GM12875 (cell line): ENCODE results near the gene ARRB1.

Experiments used
- H3K4me3 ChIP-seq: one replicate; pipeline ENCODE4 v1.5.1; 2011; ENCODE audit warnings: low read depth, low read length, control low read depth
- CTCF ChIP-seq: IDR thresholded peaks from 2 replicates; pipeline ENCODE4 v1.5.1; 2011; ENCODE audit warnings: low read depth, mild to moderate bottlenecking, control low read depth, inconsistent platforms, low read length, moderate library complexity, borderline replicate concordance; ENCODE audit not compliant: insufficient read depth

ARRB1 gene

DNA sequence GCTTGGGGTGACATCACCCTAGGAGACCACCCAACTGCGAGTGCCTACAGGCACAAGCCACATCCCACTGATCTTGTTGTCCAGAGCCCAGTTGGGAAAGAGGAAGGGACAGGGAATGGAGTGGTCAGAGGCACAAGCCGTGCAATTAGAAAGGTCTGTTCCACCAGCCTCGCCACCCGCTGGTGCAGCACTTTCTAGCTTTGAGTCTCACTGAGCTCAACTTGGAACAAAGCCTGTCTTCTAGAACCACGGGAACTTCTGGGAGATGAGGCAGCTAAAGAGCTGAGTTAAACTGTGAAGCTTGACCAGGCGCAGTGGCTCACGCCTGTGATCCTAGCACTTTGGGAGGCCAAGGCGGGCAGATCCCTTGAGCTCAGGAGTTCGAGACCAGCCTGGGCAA is 81.6 kb downstream of the ARRB1 start:
- TF ChIP-seq CTCF = no peak
- no peak overlapping the region for H3K4me3 ChIP-seq

- no peak overlapping the region for H3K4me3 ChIP-seq
- TF ChIP-seq CTCF = no peak
These were observed 82.1 kb downstream of the ARRB1 start for GRCh38 chr11:75269367-75269660.

DNA sequence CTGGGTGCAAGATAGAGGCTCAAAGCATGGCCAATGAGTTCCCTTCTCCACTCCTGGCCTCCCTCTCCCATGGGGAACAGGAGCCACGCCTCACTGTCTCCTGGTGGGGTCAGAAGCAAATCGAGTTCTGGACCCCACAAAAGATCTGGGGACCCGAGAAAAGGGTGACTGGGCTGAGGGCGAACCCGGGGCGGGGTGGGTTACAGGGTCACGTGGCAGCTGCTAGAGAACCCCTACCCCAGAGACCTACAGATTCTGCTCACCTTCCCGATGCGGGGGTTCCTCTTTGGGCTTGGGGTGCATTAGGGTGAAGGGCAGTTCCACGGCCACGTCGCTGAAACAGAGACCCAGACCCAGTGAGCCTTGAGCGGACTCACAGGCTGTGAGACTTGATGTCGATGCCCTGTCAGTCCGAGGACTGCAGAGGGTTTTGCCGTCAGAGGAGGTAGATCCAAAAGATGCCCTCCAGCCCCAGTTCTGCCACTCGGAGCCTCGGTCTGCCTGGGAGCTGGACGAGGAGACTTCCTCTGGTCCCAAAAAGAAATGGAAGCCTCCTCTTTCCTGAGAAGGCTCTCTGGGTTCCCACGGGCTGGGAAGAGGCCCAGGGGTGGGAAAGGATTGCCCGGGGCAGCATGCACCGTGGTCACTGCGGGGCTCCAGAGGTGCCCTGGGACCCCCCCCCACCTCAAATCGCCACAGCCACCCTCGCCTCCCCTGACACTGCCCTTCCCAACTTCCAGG is 82.7 kb downstream of the ARRB1 start:
- TF ChIP-seq CTCF = no peak
- H3K4me3 ChIP-seq = no peak overlapping the region

DNA sequence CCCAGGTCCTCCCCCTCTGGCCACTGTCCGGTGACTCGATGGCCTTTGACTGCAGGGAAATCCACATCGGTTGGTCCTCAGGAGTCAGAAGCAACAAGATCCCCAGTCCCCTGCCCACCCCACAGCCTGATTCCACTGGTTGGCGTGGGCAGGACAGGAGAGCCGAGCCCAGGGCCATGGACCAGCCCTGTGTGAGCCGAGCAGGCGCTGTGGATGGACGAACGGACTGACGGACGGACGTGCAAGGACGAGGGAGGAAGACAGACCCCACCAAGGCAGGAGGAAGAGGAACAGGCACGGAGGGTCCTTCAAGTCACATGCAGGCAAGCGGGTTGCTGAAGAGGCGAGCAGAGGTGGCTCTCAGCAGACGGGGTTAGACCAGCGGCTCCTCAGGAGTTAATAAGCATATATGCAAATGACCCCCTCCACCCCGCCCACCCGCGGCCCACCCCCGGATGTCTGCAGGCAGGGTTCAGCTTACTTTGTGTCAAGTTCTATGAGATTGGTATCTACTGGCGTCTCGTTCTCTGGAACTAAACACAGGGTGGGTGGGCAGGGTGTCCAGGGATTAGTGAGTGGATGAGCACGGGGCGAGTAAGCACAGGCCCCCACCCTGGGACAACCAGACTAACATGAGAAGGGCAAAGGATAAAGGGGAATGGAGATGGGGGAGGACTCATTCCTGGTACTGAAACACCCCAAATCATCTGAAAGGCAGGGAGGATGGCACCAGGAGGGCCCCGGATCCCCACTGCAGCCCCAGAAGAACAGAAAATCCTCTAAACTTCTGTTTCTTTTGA is 84.1 kb downstream of the ARRB1 start:
- H3K4me3 ChIP-seq = no peak overlapping the region
- TF ChIP-seq CTCF = no peak

- no peak overlapping the region for H3K4me3 ChIP-seq
- no peak for TF ChIP-seq CTCF
These were observed 85.5 kb downstream of the ARRB1 start for GRCh38 chr11:75265851-75266531.

DNA sequence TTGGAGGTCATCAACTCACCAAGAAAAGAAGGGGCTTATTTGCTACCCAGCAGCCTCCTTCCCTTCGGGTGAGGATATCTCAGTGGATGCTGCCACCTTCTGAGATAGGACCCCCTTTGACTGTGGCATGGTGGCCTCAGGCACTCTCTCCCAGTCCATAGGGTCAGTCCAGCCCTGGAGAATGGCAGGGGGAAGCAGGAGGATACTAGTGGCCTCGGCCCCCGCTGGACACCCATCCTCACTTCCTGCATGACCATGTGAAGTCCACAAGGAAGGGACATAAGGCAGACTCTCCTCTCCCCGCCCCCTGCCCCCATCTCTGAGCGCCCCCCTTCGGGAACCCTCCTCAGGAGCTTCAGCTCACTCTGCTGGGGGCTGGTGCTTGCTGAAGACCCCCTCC is 86.5 kb downstream of the ARRB1 start:
- no peak overlapping the region for H3K4me3 ChIP-seq
- no peak for TF ChIP-seq CTCF

DNA sequence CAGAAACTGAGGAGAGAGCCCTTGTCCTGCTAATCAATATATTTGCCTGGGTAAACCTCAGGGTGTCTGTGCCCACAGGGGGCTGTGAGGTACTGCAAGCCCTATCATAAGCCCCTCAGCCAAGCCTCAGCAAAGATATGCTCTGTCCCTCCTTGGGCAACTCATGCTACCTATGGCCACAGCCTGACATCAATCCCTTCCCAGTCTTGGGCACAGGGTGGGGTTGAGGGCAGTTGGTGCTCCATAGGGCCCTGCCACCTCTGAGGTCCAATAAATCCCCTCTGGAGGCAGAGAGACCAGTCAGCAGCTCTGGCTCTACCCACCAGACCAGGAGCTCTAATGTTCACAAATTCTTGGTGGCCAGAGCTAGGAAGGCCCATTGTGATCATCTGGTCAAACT is 87.1 kb downstream of the ARRB1 start:
- H3K4me3 ChIP-seq = no peak overlapping the region
- no peak for TF ChIP-seq CTCF
